Heart left ventricle (tissue), 16 donors: ENCODE results near the gene TMEM100. TPM values are rescaled to one million over a fixed set of nuclear protein-coding genes. Genes with fewer than 3 reads are reported as not detected.

Source experiments
- ATAC-seq, 4 donors: fragments of 200-7000 bp; cut with Tn5 transposase; one replicate each; pipeline ENCODE4 v1.9.1; 2020 to 2022; ENCODE audit warnings: moderate library complexity in 4 of 4, mild to moderate bottlenecking in 3 of 4, moderate number of reproducible peaks in 1 of 4
- DNase-seq, 5 donors: peaks; one replicate each; pipeline ENCODE4 v3.0.0-alpha.2; 2020
- H3K27ac ChIP-seq, 12 donors: fragments of 200-600 bp; sonication (generic) in 4 of 12; one replicate each; pipeline versions ENCODE4 v1.5.0 to v1.8.0; 2016 to 2022; ENCODE audit warnings: mild to moderate bottlenecking in 2 of 12
- H3K27me3 ChIP-seq, 9 donors: fragments of 200-600 bp; sonication (generic) in 2 of 9; one replicate each; pipeline versions ENCODE4 v1.5.1 to v1.8.0; 2016 to 2022; ENCODE audit warnings: mild to moderate bottlenecking in 3 of 9
- H3K36me3 ChIP-seq, 9 donors: fragments of 200-600 bp; sonication (generic) in 2 of 9; one replicate each; pipeline versions ENCODE4 v1.5.0 to v1.8.0; 2018 to 2022; ENCODE audit warnings: mild to moderate bottlenecking in 2 of 9
- H3K4me1 ChIP-seq, 12 donors: fragments of 200-600 bp; sonication (generic) in 4 of 12; one replicate each; pipeline versions ENCODE4 v1.5.0 to v1.8.0; 2016 to 2022; ENCODE audit warnings: mild to moderate bottlenecking in 3 of 12
- H3K4me3 ChIP-seq, 12 donors: fragments of 200-600 bp; sonication (generic) in 4 of 12; one replicate each; pipeline versions ENCODE4 v1.5.0 to v1.8.0; 2017 to 2022; ENCODE audit warnings: mild to moderate bottlenecking in 9 of 12, moderate library complexity in 4 of 12
- H3K9me3 ChIP-seq, 12 donors: fragments of 200-600 bp; sonication (generic) in 4 of 12; one replicate each; pipeline versions ENCODE4 v1.5.0 to v1.8.0; 2016 to 2022; ENCODE audit warnings: mild to moderate bottlenecking in 1 of 12
- POLR2A ChIP-seq, 2 donors: fragments of 450-650 bp; IDR thresholded peaks; one replicate each; pipeline ENCODE4 v1.6.1; 2017; ENCODE audit warnings: antibody characterized with exemption in 2 of 2, mild to moderate bottlenecking in 2 of 2, moderate library complexity in 2 of 2
- WGBS, 4 donors: extraction: QIAGEN DNeasy Blood & Tissue Kit in 2 of 4; methylation state at CpG; one replicate each; pipeline versions ENCODE4 v1.1.5 to v1.1.7; 2013 to 2018; 5-methylcytosine and 5-hydroxymethylcytosine counted together
- intact Hi-C, 10 donors: fragments of 100-400 bp; cut with DNase I; formaldehyde crosslinking; loops; one replicate each; pipeline versions ENCODE4 v1.11.1 to v1.14.2; 2022
- long read RNA-seq, 3 donors: library from polyadenylated mRNA; unstranded; transcript quantifications; one replicate each; pipeline ENCODE4 v2.0.0, GENCODE V29; 2020 to 2021
- polyA plus RNA-seq, 2 donors: library from polyadenylated mRNA; stranded (reverse); fragments of 200-250 nt; gene quantifications; one replicate each; pipeline ENCODE4 v1.2.3, GENCODE V29; 2013
- total RNA-seq, 9 donors: library from RNA; depleted of rRNA in 2 of 9; stranded (reverse); fragments of >200 nt in 2 of 9; fragmentation: NEBNext Ultra II Directional in 3 of 9; extraction: Animal tissue kit (Norgen Biotek cat#: 25700) in 3 of 9; gene quantifications; one replicate each; pipeline versions ENCODE4 v1.1.0 to v1.2.4, GENCODE V29; 2016 to 2023
- TF ChIP-seq, protein P1 (sequence below), 12 donors: fragments of 200-600 bp; sonication (generic) in 4 of 12; IDR thresholded peaks; one replicate each; pipeline versions ENCODE4 v1.5.0 to v1.8.0; 2018 to 2022; ENCODE audit warnings: antibody characterized with exemption in 12 of 12, mild to moderate bottlenecking in 5 of 12
- donor health status: ischemic (EF 13 %, LVEDD 7.1; RV severe dilation, severe dysfunction).
- donor health status: healthy with polysubstance abuse.
- donor health status: DM: no; HTN: yes; CAD: no.
- donor health status: DM: no; HTN: no; CAD: no.
- donor health status: ischemic (EF 25% LVEDD 6.9; RV normal size, moderate dysfunction).
- donor health status: ischemic (EF 25% LVEDD 5.7; RV mildly dilated, moderate dysfunction).
- donor health status: healthy.
- donor health status: DM: yes; HTN: yes; CAD: no.
- donor health status: ischemic (EF 35%, LVEDD 5.7; RV mildly dilated, moderate dysfunction).
- donor health status: nonischemic (EF 11% LVEDD 7.7; RV severe dilation, severe dysfunction).
- donor health status: DM: yes; HTN: yes; CAD: no.
- donor health status: PGD.
- donor health status: ischemic (EF 29% LVEDD 5.4; RV normal size, mild dysfunction).
- donor health status: nonischemic (EF 23%, LVEDD 6.1; RV moderate dilation, normal function).

Gene TMEM100, protein sequence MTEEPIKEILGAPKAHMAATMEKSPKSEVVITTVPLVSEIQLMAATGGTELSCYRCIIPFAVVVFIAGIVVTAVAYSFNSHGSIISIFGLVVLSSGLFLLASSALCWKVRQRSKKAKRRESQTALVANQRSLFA
- 1 to 10 TPM; 2.3 to 9.3 (median 6.0) TPM for total RNA-seq
- 1 to 10 TPM; 4.1 to 5.3 TPM for polyA plus RNA-seq
- long read RNA-seq, donor 1, partial matches to known transcripts: 0 of 1 reads
- long read RNA-seq, donor 1, other reads (novel, unspliced or antisense): 0 of 1 reads
- long read RNA-seq, donor 2, partial matches to known transcripts: 1 of 5 reads
- long read RNA-seq, donor 2, other reads (novel, unspliced or antisense): 0 of 5 reads
- long read RNA-seq, donor 3, partial matches to known transcripts: 0 of 2 reads
- long read RNA-seq, donor 3, other reads (novel, unspliced or antisense): 1 of 2 reads

DNA sequence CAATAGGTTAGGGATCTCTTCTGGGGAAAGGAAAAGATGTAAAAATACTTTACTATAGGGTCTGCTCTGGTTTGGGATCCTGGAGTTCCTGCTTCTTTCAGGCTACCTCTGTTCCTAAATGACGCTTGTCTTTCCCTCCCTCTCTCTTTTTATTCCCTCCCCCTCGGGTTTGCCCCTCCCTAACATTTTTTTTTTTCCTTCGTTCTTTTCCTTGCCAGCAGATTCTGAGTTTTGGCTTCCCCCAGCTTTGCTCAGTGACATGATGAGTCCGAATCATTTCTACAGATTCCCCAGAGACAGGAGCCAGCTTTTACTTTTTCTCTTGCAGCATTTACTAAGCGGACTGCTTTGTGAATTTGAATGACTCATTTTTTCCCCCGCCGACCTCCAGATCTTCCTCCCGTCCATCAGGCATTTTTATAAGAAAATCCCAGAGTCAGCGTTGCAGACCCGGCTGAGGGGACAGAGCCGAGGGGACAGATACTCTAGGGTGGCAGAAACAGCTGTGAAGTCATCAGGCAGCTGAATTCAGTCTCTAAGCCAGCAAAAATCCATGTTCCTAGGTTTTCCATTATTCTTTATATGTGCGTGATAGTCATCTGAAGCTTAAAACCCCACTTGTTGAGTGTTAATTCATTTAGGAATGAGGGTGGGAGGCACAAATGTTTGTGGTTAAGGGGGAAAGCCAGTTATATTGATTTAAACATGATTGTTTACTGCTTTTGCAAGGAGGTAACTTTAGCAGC lies at the start of gene TMEM100:
Gene TMEM100 (minus strand): TSS at position 123 of the 746 bp plus-strand sequence. CDS start 1,794 bp downstream, outside the sequence.
- Histone ChIP-seq H3K9me3 (no peaks in the 10 kb centered on the region), H3K27ac (peak within 1 kb of the TSS in 11 of 12 donors; percentile 30 to 78 (median 45)), H3K27me3 (no peaks in the 10 kb centered on the region), H3K4me1 (peaks cover 0 to 43% (median 13%) of the 10 kb centered on the region in 12 donors), H3K36me3 (peaks cover 0 to 13% (median 0%) of the 10 kb centered on the region in 9 donors), H3K4me3 (peak within 1 kb of the TSS in 11 of 12 donors; percentile 9 to 47 (median 35))
- TF ChIP-seq, protein P1, sequence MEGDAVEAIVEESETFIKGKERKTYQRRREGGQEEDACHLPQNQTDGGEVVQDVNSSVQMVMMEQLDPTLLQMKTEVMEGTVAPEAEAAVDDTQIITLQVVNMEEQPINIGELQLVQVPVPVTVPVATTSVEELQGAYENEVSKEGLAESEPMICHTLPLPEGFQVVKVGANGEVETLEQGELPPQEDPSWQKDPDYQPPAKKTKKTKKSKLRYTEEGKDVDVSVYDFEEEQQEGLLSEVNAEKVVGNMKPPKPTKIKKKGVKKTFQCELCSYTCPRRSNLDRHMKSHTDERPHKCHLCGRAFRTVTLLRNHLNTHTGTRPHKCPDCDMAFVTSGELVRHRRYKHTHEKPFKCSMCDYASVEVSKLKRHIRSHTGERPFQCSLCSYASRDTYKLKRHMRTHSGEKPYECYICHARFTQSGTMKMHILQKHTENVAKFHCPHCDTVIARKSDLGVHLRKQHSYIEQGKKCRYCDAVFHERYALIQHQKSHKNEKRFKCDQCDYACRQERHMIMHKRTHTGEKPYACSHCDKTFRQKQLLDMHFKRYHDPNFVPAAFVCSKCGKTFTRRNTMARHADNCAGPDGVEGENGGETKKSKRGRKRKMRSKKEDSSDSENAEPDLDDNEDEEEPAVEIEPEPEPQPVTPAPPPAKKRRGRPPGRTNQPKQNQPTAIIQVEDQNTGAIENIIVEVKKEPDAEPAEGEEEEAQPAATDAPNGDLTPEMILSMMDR (IDR thresholded peaks at IDR 0.05): no peak
- TF ChIP-seq POLR2A (IDR thresholded peaks at IDR 0.05): no peak
- intact Hi-C loops: loop anchor here in 2 of 10 donors (5.0 to 10.0 kb wide), 3 partner anchors 34 to 298 kb away; partner anchors contain the start of gene MMD (in 1 of the 2)
- ATAC-seq: peak in 3 of 4 donors; percentile 29 to 64 (median 61)
- 15 to 18% (median 15%) methylated on average over 12 of the region's 12 CpGs for WGBS, 4 donors
- peak in 2 of 5 donors; percentile 49 to 58 for DNase-seq

DNA sequence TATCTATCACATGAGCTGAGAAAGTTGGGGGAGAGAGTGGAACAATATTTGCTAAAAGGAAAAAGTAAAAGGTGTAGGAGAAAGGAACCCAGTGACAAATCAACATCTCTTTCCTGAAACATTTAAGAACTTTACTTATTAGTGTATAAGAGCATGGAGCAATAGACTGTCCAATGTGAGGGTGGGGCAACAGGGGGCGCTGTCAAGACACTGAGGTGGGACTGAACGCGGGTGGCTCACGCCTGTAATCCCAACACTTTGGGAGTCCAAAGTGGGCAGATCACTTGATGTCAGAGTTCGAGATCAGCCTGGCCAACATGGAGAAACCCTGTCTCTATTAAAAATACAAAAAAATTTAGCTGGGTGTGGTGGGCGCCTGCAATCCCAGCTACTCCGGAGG lies 49.4 kb upstream of the TMEM100 start:
- Histone ChIP-seq H3K36me3 (peaks cover 0 to 94% (median 73%) of the 10 kb centered on the region in 9 donors), H3K9me3 (no peaks in the 10 kb centered on the region), H3K27me3 (no peaks in the 10 kb centered on the region), H3K27ac (no peak overlapping the region), H3K4me1 (peaks cover 0 to 15% (median 4%) of the 10 kb centered on the region in 12 donors), H3K4me3 (no peak overlapping the region)
- 91 to 97% (median 94%) methylated on average over 7 of the region's 7 CpGs for WGBS, 4 donors
- TF ChIP-seq POLR2A (IDR thresholded peaks at IDR 0.05): no peak
- TF ChIP-seq, protein P1 (IDR thresholded peaks at IDR 0.05): peak in 1 of 12 donors; percentile 9
- DNase-seq (no peak), ATAC-seq (no peak)
- intact Hi-C loops: loop anchor here in 7 of 10 donors (5.0 to 10.0 kb wide), 7 partner anchors 40 to 130 kb away; partner anchors contain the start of gene TMEM100 (in 1 of the 7)

DNA sequence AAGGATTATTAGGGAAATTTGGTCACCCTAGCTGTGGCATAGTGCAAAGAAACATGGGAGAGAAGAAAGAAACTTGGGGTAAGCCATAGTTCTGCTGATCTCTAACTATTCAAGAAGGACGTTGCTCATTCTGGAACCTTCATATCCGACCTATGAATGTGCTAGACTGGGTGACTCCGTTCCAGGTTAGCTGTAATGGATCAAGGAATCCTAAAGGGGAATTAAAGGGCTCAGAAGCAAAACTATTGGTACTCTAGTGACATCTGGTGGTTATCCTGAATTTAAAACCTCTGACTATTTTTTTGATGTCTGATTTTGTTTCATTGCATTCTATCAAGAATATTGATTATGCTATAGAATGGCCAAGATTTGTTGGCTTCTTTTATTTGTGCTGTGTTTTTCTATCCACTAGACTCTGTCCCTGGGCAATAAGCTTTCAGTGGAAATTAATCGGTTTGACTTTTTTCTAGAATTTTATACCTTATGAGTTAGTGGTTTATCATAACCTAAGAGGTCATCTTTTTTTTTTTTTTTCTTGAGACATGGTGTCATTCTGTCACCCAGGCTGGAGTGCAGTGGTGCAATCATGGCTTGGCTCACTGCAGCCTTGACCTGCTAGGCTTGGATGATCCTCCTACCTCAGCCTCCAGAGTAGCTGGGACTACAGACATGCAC lies 47.7 kb upstream of the TMEM100 start:
- TF ChIP-seq, protein P1 (IDR thresholded peaks at IDR 0.05): peak; percentile 47 to 77 (median 62)
- TF ChIP-seq POLR2A (IDR thresholded peaks at IDR 0.05): no peak
- Histone ChIP-seq H3K4me3 (no peak overlapping the region), H3K9me3 (no peaks in the 10 kb centered on the region), H3K4me1 (peaks cover 0 to 15% (median 4%) of the 10 kb centered on the region in 12 donors), H3K36me3 (peaks cover 0 to 76% (median 55%) of the 10 kb centered on the region in 9 donors), H3K27ac (peak overlapping the region in 1 of 12 donors; percentile 66), H3K27me3 (no peaks in the 10 kb centered on the region)
- 49 to 55% (median 51%) methylated on average over 4 of the region's 4 CpGs for WGBS, 4 donors
- intact Hi-C loops: loop anchor here in 8 of 10 donors (1.0 to 10.0 kb wide), 11 partner anchors 42 to 246 kb away; partner anchors contain the start of gene TMEM100 (in 1 of the 8)
- ATAC-seq: peak; percentile 42 to 78 (median 49)
- no peak for DNase-seq
